Urothelium cell line (cell line): ENCODE measurements around the gene LRG1.
"Not testable (repeated sequence)": the region's sequence is repeated elsewhere in the genome, so short reads cannot be mapped to it uniquely, and the experiment has no call there.

Experiments used
- DNase-seq: peaks from one replicate; pipeline ENCODE4 v3.0.0; 2011; ENCODE audit warnings: low spot score, mixed read lengths
- FAIRE-seq: peaks from 2 replicates; lab custom pipeline; 2011; peaks lifted over from hg19 to GRCh38; lab: Jason Lieb, UNC

Gene LRG1

GRCh38 chr19:4553092-4553695 is 13.4 kb upstream of the LRG1 start:
- DNase-seq (no peak), FAIRE-seq (peak; percentile 72)

- DNase-seq (no peak), FAIRE-seq (no peak)
These were observed 12.6 kb upstream of the LRG1 start for GRCh38 chr19:4552525-4552819.

GRCh38 chr19:4550479-4551050 is 10.7 kb upstream of the LRG1 start:
- DNase-seq (no peak), FAIRE-seq (no peak)

- DNase-seq (no peak), FAIRE-seq (no peak)
These were observed 10.2 kb upstream of the LRG1 start for GRCh38 chr19:4550018-4550417.

- no peak for FAIRE-seq
These were observed 8.4 kb upstream of the LRG1 start for GRCh38 chr19:4548238-4548584.

GRCh38 chr19:4547303-4548237 is 7.7 kb upstream of the LRG1 start:
- DNase-seq (no peak), FAIRE-seq (no peak)

More at GRCh38 chr19:4548238-4548584, 8.4 kb upstream of the LRG1 start:
- no peak for DNase-seq

- DNase-seq (no peak), FAIRE-seq (no peak)
These were observed 4.2 kb upstream of the LRG1 start for GRCh38 chr19:4543842-4544647.

- DNase-seq: no peak
- FAIRE-seq: no peak
These were observed 3.3 kb upstream of the LRG1 start for GRCh38 chr19:4542896-4543841.

- FAIRE-seq, DNase-seq: not testable (repeated sequence)
These were observed 1.9 kb upstream of the LRG1 start for GRCh38 chr19:4541806-4542145.

GRCh38 chr19:4541114-4541805 is 1.4 kb upstream of the LRG1 start:
- no peak for FAIRE-seq
- no peak for DNase-seq

GRCh38 chr19:4539169-4539692 is 605 bp downstream of the LRG1 start:
- DNase-seq (no peak), FAIRE-seq (no peak)

GRCh38 chr19:4538601-4538954 is 1.3 kb downstream of the LRG1 start:
- FAIRE-seq (no peak), DNase-seq (no peak)

- FAIRE-seq (no peak), DNase-seq (no peak)
These were observed 1.8 kb downstream of the LRG1 start for GRCh38 chr19:4537953-4538600.

- no peak for DNase-seq
- no peak for FAIRE-seq
These were observed 3.0 kb downstream of the LRG1 start for GRCh38 chr19:4536798-4537197.

GRCh38 chr19:4534836-4535658 is 4.8 kb downstream of the LRG1 start, which contains the start of gene PLIN5:
PLIN5 (minus strand) TSS chr19:4535224; CDS start chr19:4534074, 1,150 bp downstream.
- FAIRE-seq (no peak), DNase-seq (peak; percentile 66)

GRCh38 chr19:4533835-4534424 is 5.9 kb downstream of the LRG1 start:
- FAIRE-seq (no peak), DNase-seq (no peak)

GRCh38 chr19:4533334-4533733 is 6.5 kb downstream of the LRG1 start:
- no peak for DNase-seq
- FAIRE-seq: no peak
